GM19452 (cell line): ENCODE data around the gene EGFR.

ENCODE experiments used
- ATAC-seq: cut with Tn5 transposase; IDR thresholded peaks from one replicate; pipeline ENCODE4 v1.9.1; 2021; ENCODE audit not compliant: unreplicated experiment

Gene EGFR

GRCh38 chr7:55121249-55121648 is 102.4 kb downstream of the EGFR start:
- no peak for ATAC-seq

GRCh38 chr7:55122263-55122662 is 103.4 kb downstream of the EGFR start:
- no peak for ATAC-seq

- ATAC-seq: no peak
These were observed 106.4 kb downstream of the EGFR start for GRCh38 chr7:55124989-55125875.

GRCh38 chr7:55127135-55127551 is 108.3 kb downstream of the EGFR start:
- ATAC-seq: no peak

- ATAC-seq: no peak
These were observed 108.8 kb downstream of the EGFR start for GRCh38 chr7:55127622-55128081.

- no peak for ATAC-seq
These were observed 110.0 kb downstream of the EGFR start for GRCh38 chr7:55128693-55129394.

- no peak for ATAC-seq
These were observed 111.0 kb downstream of the EGFR start for GRCh38 chr7:55129541-55130394.

- ATAC-seq: no peak
These were observed 111.8 kb downstream of the EGFR start for GRCh38 chr7:55130395-55131141.

GRCh38 chr7:55131142-55131929 is 112.5 kb downstream of the EGFR start:
- ATAC-seq: no peak

GRCh38 chr7:55132550-55132889 is 113.7 kb downstream of the EGFR start:
- ATAC-seq: no peak

GRCh38 chr7:55132890-55133551 is 114.2 kb downstream of the EGFR start:
- no peak for ATAC-seq

GRCh38 chr7:55133630-55134358 is 115.0 kb downstream of the EGFR start:
- no peak for ATAC-seq

- no peak for ATAC-seq
These were observed 115.5 kb downstream of the EGFR start for GRCh38 chr7:55134359-55134725.

- ATAC-seq: no peak
These were observed 116.0 kb downstream of the EGFR start for GRCh38 chr7:55134786-55135185.

- no peak for ATAC-seq
These were observed 116.6 kb downstream of the EGFR start for GRCh38 chr7:55135462-55135861.

- no peak for ATAC-seq
These were observed 119.8 kb downstream of the EGFR start for GRCh38 chr7:55138663-55139062.

GRCh38 chr7:55140221-55140940 is 121.6 kb downstream of the EGFR start:
- peak; percentile 92 for ATAC-seq

- ATAC-seq: peak; percentile 31
These were observed 122.1 kb downstream of the EGFR start for GRCh38 chr7:55140941-55141278.
